Mesendoderm (in vitro differentiated cells): ENCODE results near the gene PLA2G4B.
A peak's percentile ranks its signal among the peaks of the same experiment; 100 is the strongest.

Experiments
- DNase-seq: peaks from one replicate; pipeline ENCODE4 v3.0.0; 2013
- H2AK5ac ChIP-seq: 2 replicates; pipeline ENCODE4 v1.6.1; 2013; ENCODE audit warnings: low read length, inconsistent platforms
- H2BK120ac ChIP-seq: 2 replicates; pipeline ENCODE4 v1.6.1; 2013; ENCODE audit warnings: low read depth, mild to moderate bottlenecking, low read length, moderate library complexity, mixed read lengths
- H2BK15ac ChIP-seq: replicated peaks from 2 replicates; pipeline ENCODE4 v1.6.1; 2013; ENCODE audit warnings: low read depth, mild to moderate bottlenecking, moderate library complexity
- H2BK5ac ChIP-seq: 2 replicates; pipeline ENCODE4 v1.6.1; 2013; ENCODE audit warnings: low read length, inconsistent platforms
- H3K18ac ChIP-seq: 2 replicates; pipeline ENCODE4 v1.6.1; 2013; ENCODE audit warnings: mild to moderate bottlenecking, low read length, mixed read lengths
- H3K23ac ChIP-seq: one replicate; pipeline ENCODE4 v1.6.1; 2013; ENCODE audit warnings: low read length
- H3K27ac ChIP-seq: 2 replicates; pipeline ENCODE4 v1.5.1; 2013; ENCODE audit warnings: low read depth, mild to moderate bottlenecking, inconsistent platforms, low read length, moderate library complexity
- H3K27me3 ChIP-seq: 2 replicates; pipeline ENCODE4 v1.6.1; 2013; ENCODE audit warnings: low read length, control low read depth, mild to moderate bottlenecking, inconsistent platforms; ENCODE audit not compliant: insufficient read depth, poor library complexity
- H3K36me3 ChIP-seq: 2 replicates; pipeline ENCODE4 v1.6.1; 2013; ENCODE audit warnings: low read length, inconsistent platforms; ENCODE audit not compliant: control insufficient read depth, insufficient read depth
- H3K4ac ChIP-seq: one replicate; pipeline ENCODE4 v1.6.1; 2013; ENCODE audit warnings: low read depth, mild to moderate bottlenecking, low read length, moderate library complexity
- H3K4me1 ChIP-seq: 2 replicates; pipeline ENCODE4 v1.6.1; 2013; ENCODE audit warnings: low read depth, low read length, inconsistent platforms; ENCODE audit not compliant: control insufficient read depth
- H3K4me2 ChIP-seq: 2 replicates; pipeline ENCODE4 v1.6.1; 2013; ENCODE audit warnings: low read length
- H3K4me3 ChIP-seq: 2 replicates; pipeline ENCODE4 v1.5.1; 2013; ENCODE audit warnings: mild to moderate bottlenecking, low read length
- H3K56ac ChIP-seq: one replicate; pipeline ENCODE4 v1.6.1; 2013; ENCODE audit warnings: low read length
- H3K79me1 ChIP-seq: 2 replicates; pipeline ENCODE4 v1.6.1; 2013; ENCODE audit warnings: low read length, inconsistent platforms
- H3K79me2 ChIP-seq: 2 replicates; pipeline ENCODE4 v1.6.1; 2013; ENCODE audit warnings: mild to moderate bottlenecking, low read length; ENCODE audit not compliant: control insufficient read depth, insufficient read depth
- H3K9ac ChIP-seq: 2 replicates; pipeline ENCODE4 v1.6.1; 2013; ENCODE audit warnings: low read length, inconsistent platforms
- H4K5ac ChIP-seq: one replicate; pipeline ENCODE4 v1.6.1; 2013; ENCODE audit warnings: low read length
- H4K8ac ChIP-seq: one replicate; pipeline ENCODE4 v1.6.1; 2013; ENCODE audit warnings: low read depth, mild to moderate bottlenecking, control low read depth, low read length, moderate library complexity
- WGBS: extraction: QIAGEN DNeasy Blood & Tissue Kit; methylation state at CpG from one replicate; pipeline ENCODE4 v1.1.7; 2013; ENCODE audit warnings: low lambda C conversion rate, missing lambda C conversion rate; ENCODE audit not compliant: insufficient coverage; ENCODE audit errors: extremely low coverage; 5-methylcytosine and 5-hydroxymethylcytosine counted together

Gene PLA2G4B

DNA sequence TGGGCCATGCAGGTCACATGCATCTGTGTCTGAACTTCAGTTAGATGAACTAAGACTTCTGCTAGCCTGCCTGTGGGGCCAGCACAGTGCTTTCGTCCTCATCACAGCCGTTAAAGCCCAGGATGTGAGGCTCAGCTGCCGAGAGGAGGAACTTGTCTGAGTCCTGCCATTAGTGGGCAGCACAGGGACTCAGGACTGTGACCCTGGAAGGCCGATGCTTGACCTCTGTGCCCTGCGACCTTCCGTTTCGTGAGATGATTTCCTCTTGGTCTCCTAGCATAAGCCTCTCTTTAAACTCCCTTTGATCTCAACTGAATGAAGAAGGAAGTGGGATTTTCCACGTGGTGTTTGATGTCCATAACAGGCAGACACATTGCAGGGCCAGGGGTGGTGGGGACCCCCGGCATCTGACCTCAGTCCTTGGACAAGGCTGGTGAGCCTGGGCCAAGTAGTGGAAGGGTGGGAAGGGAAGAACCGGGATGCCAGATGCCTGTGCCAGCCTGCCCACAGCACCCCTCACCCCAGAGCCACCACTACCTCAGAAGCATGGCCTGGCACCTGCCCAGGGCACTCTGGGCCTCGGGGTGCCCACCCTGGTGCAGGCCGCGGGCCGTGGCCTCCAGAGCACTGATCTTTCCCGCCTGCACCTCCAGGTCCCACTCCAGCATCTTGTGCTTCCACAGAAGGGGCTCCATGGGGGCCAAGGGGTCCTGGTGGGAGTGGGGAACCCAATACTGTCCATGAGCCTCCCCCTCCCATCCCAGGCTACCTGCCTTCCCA is 21.6 kb downstream of the PLA2G4B start:
- no peak overlapping the region for H3K23ac ChIP-seq
- H3K4ac ChIP-seq, result no peak overlapping the region
- H3K27me3 ChIP-seq, result no peaks in the 10 kb centered on the region
- no peak overlapping the region for H2AK5ac ChIP-seq
- H3K27ac ChIP-seq, result no peak overlapping the region
- H3K4me2 ChIP-seq, result no peak overlapping the region
- no peak overlapping the region for H3K56ac ChIP-seq
- no peak overlapping the region for H2BK15ac ChIP-seq
- no peak overlapping the region for H2BK5ac ChIP-seq
- no peak overlapping the region for H4K8ac ChIP-seq
- H4K5ac ChIP-seq, result no peak overlapping the region
- no peak overlapping the region for H3K9ac ChIP-seq
- H3K4me1 ChIP-seq, result no peaks in the 10 kb centered on the region
- no peaks in the 10 kb centered on the region for H3K79me2 ChIP-seq
- no peaks in the 10 kb centered on the region for H3K79me1 ChIP-seq
- peak; percentile 27 for DNase-seq
- H2BK120ac ChIP-seq, result no peak overlapping the region
- no peaks in the 10 kb centered on the region for H3K36me3 ChIP-seq
- H3K18ac ChIP-seq, result no peak overlapping the region
- H3K4me3 ChIP-seq, result no peak overlapping the region
- WGBS, result no CpG with 5 or more reads among the region's 15 CpGs

DNA sequence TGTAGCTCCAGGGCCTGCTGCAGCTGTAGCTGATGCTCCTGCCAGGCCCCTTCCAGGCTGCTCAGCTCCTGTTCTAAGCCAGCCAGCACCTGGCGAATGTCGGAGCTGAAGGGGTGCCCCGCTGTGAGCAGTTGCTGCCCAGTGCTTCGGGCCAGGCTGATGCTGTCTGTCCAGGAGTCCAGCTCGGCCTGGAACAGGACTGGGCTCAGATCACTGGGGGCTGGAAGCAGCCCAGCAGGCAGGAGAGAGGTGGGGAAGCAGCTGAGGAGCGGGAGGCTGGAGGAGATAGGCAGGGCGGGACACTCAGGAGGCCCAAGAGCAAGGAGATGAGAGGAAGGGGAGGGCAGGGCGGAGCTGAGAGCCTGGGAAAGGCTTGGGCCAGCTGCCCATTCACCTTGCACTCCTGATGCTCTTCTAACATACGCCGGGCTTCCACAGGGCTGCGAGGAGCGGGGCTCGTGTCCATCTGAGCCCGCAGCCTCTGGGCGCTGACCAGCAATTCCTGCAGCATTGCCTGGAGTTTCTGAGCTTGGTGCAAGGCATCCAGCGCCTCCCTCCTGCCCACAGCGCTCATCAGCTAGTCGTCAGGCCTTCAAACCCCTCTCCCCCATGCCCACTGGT is 23.2 kb downstream of the PLA2G4B start:
- Histone ChIP-seq H4K8ac (no peak overlapping the region), H3K9ac (no peak overlapping the region), H3K18ac (no peak overlapping the region), H3K27ac (no peak overlapping the region), H3K36me3 (no peaks in the 10 kb centered on the region), H3K4ac (no peak overlapping the region), H3K4me2 (no peak overlapping the region), H3K4me1 (no peaks in the 10 kb centered on the region), H2AK5ac (no peak overlapping the region), H2BK15ac (no peak overlapping the region), H3K79me2 (no peaks in the 10 kb centered on the region), H2BK120ac (no peak overlapping the region), H3K4me3 (no peak overlapping the region), H3K56ac (no peak overlapping the region), H3K79me1 (no peaks in the 10 kb centered on the region), H3K27me3 (no peaks in the 10 kb centered on the region), H4K5ac (no peak overlapping the region), H3K23ac (peak overlapping the region; percentile 80), H2BK5ac (no peak overlapping the region)
- WGBS, result no CpG with 5 or more reads among the region's 18 CpGs
- no peak for DNase-seq

DNA sequence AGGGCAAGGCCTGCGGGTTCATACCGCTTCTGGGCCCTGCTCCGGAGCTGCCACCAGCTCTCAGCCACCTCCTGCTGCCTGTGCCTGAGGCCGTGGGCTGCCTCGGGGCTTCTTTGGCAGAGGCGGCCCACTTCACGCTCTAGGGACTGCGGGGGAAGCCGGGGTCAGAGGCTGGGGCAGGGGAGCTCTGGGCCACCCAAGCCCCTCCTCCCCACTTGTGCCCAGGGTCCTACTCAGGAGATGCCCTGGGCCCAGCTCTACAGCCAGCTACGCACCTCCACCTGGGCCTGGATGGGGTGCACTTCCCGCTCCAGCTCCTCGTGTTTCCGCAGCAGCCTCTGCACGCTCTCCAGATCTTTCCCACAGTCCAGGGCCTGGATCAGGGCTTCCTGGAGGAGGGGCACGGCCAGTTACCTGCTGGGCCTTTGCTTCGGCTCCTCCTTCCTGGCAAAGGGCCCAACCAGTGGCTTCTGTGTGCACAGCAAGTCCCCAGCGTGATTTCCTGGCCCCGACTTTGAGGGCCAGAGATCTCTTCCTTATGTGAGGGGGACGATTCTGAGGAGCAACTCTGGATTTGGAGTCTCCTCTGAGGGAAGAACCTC is 24.0 kb downstream of the PLA2G4B start:
- Histone ChIP-seq H3K4me3 (no peak overlapping the region), H3K4me2 (no peak overlapping the region), H3K36me3 (no peaks in the 10 kb centered on the region), H3K9ac (no peak overlapping the region), H3K79me1 (no peaks in the 10 kb centered on the region), H3K4ac (no peak overlapping the region), H3K27me3 (no peaks in the 10 kb centered on the region), H2BK120ac (no peak overlapping the region), H2AK5ac (no peak overlapping the region), H2BK5ac (no peak overlapping the region), H2BK15ac (no peak overlapping the region), H3K4me1 (no peaks in the 10 kb centered on the region), H3K79me2 (no peaks in the 10 kb centered on the region), H3K18ac (no peak overlapping the region), H3K56ac (no peak overlapping the region), H4K8ac (no peak overlapping the region), H3K23ac (no peak overlapping the region), H4K5ac (no peak overlapping the region), H3K27ac (no peak overlapping the region)
- peak; percentile 57 for DNase-seq
- no CpG with 5 or more reads among the region's 19 CpGs for WGBS

DNA sequence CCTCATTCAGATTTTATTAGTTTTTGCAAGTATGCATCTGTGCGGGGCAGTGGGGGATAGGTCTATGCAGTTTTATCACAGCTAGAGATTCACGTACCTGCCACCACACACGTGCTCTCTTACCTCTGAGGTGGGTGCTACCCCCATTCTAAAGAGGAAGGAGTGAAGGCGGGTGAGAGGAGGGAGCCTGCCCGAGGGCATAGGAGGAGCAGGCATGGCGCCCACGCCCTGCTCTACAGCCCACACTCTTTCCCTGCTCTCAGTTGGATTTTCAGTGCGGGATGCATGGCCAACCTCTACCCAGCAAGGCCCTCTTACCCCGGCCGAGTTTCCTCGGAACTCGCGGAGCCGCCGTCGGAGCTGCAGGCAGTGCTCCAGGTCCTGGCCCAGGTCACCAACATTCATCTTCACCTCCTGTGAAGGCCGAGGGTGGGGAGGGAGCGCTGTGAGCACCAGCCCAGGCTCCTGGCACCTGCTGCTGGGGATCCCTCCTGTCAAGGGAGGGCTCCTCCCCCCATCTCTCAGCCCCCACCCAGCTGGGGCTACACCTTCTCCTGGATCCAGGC is 26.9 kb downstream of the PLA2G4B start:
- Histone ChIP-seq H3K79me1 (no peaks in the 10 kb centered on the region), H2AK5ac (no peak overlapping the region), H3K4ac (no peak overlapping the region), H3K9ac (no peak overlapping the region), H3K27ac (no peak overlapping the region), H2BK120ac (no peak overlapping the region), H3K56ac (no peak overlapping the region), H4K8ac (no peak overlapping the region), H3K36me3 (no peaks in the 10 kb centered on the region), H3K4me1 (no peaks in the 10 kb centered on the region), H2BK15ac (no peak overlapping the region), H3K4me3 (no peak overlapping the region), H3K23ac (no peak overlapping the region), H3K18ac (no peak overlapping the region), H4K5ac (no peak overlapping the region), H3K4me2 (no peak overlapping the region), H3K79me2 (no peaks in the 10 kb centered on the region), H3K27me3 (no peaks in the 10 kb centered on the region), H2BK5ac (no peak overlapping the region)
- no CpG with 5 or more reads among the region's 18 CpGs for WGBS
- DNase-seq, result no peak

- H3K4me2 ChIP-seq, result no peak overlapping the region
- no peak overlapping the region for H4K5ac ChIP-seq
- H3K27ac ChIP-seq, result no peak overlapping the region
- H3K79me1 ChIP-seq, result no peaks in the 10 kb centered on the region
- no peak overlapping the region for H2AK5ac ChIP-seq
- H3K18ac ChIP-seq, result no peak overlapping the region
- H3K4me1 ChIP-seq, result no peaks in the 10 kb centered on the region
- H2BK120ac ChIP-seq, result no peak overlapping the region
- no peaks in the 10 kb centered on the region for H3K79me2 ChIP-seq
- no peaks in the 10 kb centered on the region for H3K27me3 ChIP-seq
- no peak overlapping the region for H3K9ac ChIP-seq
- H3K36me3 ChIP-seq, result no peaks in the 10 kb centered on the region
- no peak overlapping the region for H4K8ac ChIP-seq
- no peak overlapping the region for H2BK15ac ChIP-seq
- no peak overlapping the region for H2BK5ac ChIP-seq
- WGBS, result no CpG with 5 or more reads among the region's 8 CpGs
- H3K23ac ChIP-seq, result no peak overlapping the region
- no peak overlapping the region for H3K4ac ChIP-seq
- H3K56ac ChIP-seq, result no peak overlapping the region
- no peak overlapping the region for H3K4me3 ChIP-seq
- DNase-seq, result peak; percentile 67
Measured at GRCh38 chr15:41866263-41866703, 27.6 kb downstream of the PLA2G4B start.
